ENCODE measurements around the gene CLNK. TPM values are rescaled to one million over a fixed set of nuclear protein-coding genes. Genes with fewer than 3 reads are reported as not detected.

The CLNK gene
- total RNA-seq, 1 donor from 2014 or later, result not detected

GRCh38 chr4:10655968-10656367 lies 28.6 kb downstream of the CLNK start:
- H3K27ac Mint-ChIP-seq, result peak overlapping the region; percentile 3
- TF ChIP-seq CTCF (conservative IDR thresholded peaks at IDR 0.05), result no peak
- H3K4me1 Mint-ChIP-seq (ENCODE audit: unreplicated experiment), result peaks cover 12% of the 10 kb centered on the region

GRCh38 chr4:10648479-10648878 lies 36.1 kb downstream of the CLNK start:
- H3K4me1 Mint-ChIP-seq (ENCODE audit: unreplicated experiment), result no peaks in the 10 kb centered on the region
- peaks cover 6% of the 10 kb centered on the region for H3K9me3 Mint-ChIP-seq
- no peaks in the 10 kb centered on the region for H3K27me3 Mint-ChIP-seq
- DNase-seq (ENCODE audit: extremely low spot score, unreplicated experiment), result no peak
- no peak overlapping the region for H3K27ac Mint-ChIP-seq
- no peak for TF ChIP-seq CTCF (conservative IDR thresholded peaks at IDR 0.05)
- H3K36me3 Mint-ChIP-seq, result no peaks in the 10 kb centered on the region
- H3K4me3 Mint-ChIP-seq, result no peak overlapping the region

More at GRCh38 chr4:10655968-10656367, 28.6 kb downstream of the CLNK start:
- Mint-ChIP-seq H3K9me3 (peaks cover 10% of the 10 kb centered on the region), H3K4me3 (no peak overlapping the region), H3K36me3 (no peaks in the 10 kb centered on the region), H3K27me3 (no peaks in the 10 kb centered on the region)
- DNase-seq (ENCODE audit: extremely low spot score, unreplicated experiment), result no peak

- Mint-ChIP-seq H3K27ac (no peak overlapping the region), H3K27me3 (no peaks in the 10 kb centered on the region), H3K4me1 (ENCODE audit: unreplicated experiment) (no peaks in the 10 kb centered on the region), H3K4me3 (no peak overlapping the region), H3K9me3 (peaks cover 6% of the 10 kb centered on the region), H3K36me3 (no peaks in the 10 kb centered on the region)
- DNase-seq (ENCODE audit: extremely low spot score, unreplicated experiment), result no peak
- no peak for TF ChIP-seq CTCF (conservative IDR thresholded peaks at IDR 0.05)
These were observed 36.7 kb downstream of the CLNK start for GRCh38 chr4:10647846-10648245.

GRCh38 chr4:10643600-10644425 lies 40.8 kb downstream of the CLNK start:
- H3K9me3 Mint-ChIP-seq, result peaks cover 6% of the 10 kb centered on the region
- no peak overlapping the region for H3K27ac Mint-ChIP-seq

GRCh38 chr4:10640561-10641201 lies 43.9 kb downstream of the CLNK start:
- peak overlapping the region; percentile 40 for H3K27ac Mint-ChIP-seq
- H3K36me3 Mint-ChIP-seq, result no peaks in the 10 kb centered on the region
- DNase-seq (ENCODE audit: extremely low spot score, unreplicated experiment), result no peak

More at GRCh38 chr4:10643600-10644425, 40.8 kb downstream of the CLNK start:
- Mint-ChIP-seq H3K27me3 (no peaks in the 10 kb centered on the region), H3K4me1 (ENCODE audit: unreplicated experiment) (peaks cover 10% of the 10 kb centered on the region), H3K4me3 (no peak overlapping the region), H3K36me3 (no peaks in the 10 kb centered on the region)
- no peak for TF ChIP-seq CTCF (conservative IDR thresholded peaks at IDR 0.05)
- no peak for DNase-seq (ENCODE audit: extremely low spot score, unreplicated experiment)

More at GRCh38 chr4:10640561-10641201, 43.9 kb downstream of the CLNK start:
- Mint-ChIP-seq H3K27me3 (peaks cover 4% of the 10 kb centered on the region), H3K4me1 (ENCODE audit: unreplicated experiment) (peaks cover 10% of the 10 kb centered on the region), H3K4me3 (no peak overlapping the region), H3K9me3 (no peaks in the 10 kb centered on the region)
- no peak for TF ChIP-seq CTCF (conservative IDR thresholded peaks at IDR 0.05)
